ENCODE measurements around the gene CLNK.

Gene CLNK

DNA sequence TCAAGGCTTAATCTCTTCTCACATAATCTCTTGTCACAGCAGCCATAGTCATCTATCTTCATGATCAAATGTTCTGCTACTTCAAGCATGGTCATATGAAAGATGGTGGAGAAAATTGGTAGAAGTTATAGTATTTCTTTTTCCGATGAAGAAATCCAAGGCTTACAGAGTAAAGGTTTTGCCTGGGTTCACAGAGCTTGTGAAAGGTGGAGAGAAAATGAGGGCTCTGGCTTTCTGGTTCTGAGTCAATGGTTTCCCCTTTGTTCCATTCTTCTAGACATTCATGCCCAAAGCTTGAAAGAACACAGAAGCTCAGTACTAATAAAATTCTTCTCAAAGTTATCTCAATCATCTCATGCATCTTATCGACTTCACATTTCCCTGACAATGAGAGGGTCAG lies 36.1 kb downstream of the CLNK start:
- TF ChIP-seq, protein P1, sequence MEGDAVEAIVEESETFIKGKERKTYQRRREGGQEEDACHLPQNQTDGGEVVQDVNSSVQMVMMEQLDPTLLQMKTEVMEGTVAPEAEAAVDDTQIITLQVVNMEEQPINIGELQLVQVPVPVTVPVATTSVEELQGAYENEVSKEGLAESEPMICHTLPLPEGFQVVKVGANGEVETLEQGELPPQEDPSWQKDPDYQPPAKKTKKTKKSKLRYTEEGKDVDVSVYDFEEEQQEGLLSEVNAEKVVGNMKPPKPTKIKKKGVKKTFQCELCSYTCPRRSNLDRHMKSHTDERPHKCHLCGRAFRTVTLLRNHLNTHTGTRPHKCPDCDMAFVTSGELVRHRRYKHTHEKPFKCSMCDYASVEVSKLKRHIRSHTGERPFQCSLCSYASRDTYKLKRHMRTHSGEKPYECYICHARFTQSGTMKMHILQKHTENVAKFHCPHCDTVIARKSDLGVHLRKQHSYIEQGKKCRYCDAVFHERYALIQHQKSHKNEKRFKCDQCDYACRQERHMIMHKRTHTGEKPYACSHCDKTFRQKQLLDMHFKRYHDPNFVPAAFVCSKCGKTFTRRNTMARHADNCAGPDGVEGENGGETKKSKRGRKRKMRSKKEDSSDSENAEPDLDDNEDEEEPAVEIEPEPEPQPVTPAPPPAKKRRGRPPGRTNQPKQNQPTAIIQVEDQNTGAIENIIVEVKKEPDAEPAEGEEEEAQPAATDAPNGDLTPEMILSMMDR (conservative IDR thresholded peaks at IDR 0.05; ENCODE audit: low read depth, low read length): no peak
- DNase-seq (ENCODE audit: low read depth): no peak
- no peak overlapping the region for H3K4me3 ChIP-seq (ENCODE audit: low read length)

DNA sequence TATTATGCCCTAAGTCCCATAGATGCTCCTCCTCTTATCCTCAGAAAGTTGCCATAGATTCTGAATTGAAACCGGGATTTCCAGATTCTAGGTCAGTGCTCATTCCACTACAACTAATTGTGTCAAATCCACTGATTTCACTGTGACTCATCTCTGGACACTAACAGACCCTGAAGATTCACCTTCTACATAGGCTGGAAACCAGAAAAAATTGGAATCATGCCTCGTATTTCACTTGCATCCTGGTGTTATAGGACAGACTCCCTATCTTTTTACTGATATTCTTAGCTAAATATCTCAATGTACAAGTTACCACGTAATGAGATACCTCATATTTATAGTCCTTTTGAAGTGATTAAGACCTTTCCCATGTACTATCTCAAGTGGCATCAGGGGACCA lies 36.7 kb downstream of the CLNK start:
- no peak overlapping the region for H3K4me3 ChIP-seq (ENCODE audit: low read length)
- no peak for DNase-seq (ENCODE audit: low read depth)
- TF ChIP-seq, protein P1 (conservative IDR thresholded peaks at IDR 0.05; ENCODE audit: low read depth, low read length): no peak

DNA sequence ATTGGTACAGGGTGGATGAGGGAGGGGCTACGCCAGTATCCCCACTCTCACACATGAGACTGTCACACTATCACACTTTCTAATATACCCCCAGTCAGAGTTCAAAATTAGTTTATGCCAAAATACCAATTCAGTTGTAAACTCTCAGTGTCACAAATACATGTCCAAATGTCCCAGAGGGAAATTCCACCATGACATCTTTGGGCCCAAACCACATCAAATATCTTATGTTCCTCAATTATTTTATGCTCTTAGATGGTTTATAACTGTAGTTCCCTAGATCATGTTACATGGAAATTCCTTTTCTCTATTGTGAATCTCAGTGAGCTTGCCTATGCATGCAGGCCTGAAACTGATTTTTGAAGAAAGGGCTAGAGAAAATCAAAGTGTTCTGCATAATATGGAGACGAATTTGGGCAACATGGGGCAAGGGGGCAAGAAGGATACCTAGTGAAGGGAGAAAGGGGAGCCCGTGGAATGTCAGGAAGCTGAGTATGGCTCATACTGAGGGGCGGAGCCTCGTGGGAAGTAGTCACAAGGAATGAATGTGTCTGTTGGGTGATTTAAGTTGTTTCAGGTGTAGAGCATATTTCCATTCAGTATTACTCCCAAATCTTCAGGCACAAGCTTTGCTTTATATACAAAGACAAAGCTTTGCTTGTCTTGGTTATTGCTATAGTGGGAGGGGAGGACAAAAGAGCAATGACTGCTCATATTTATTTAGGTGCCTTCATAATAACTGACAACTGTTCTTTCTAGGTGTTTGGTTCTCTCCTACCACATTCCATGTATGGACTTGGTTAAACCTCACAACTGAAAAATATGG lies 40.8 kb downstream of the CLNK start:
- DNase-seq (ENCODE audit: low read depth): no peak
- H3K4me3 ChIP-seq (ENCODE audit: low read length): no peak overlapping the region
- TF ChIP-seq, protein P1 (conservative IDR thresholded peaks at IDR 0.05; ENCODE audit: low read depth, low read length): no peak

DNA sequence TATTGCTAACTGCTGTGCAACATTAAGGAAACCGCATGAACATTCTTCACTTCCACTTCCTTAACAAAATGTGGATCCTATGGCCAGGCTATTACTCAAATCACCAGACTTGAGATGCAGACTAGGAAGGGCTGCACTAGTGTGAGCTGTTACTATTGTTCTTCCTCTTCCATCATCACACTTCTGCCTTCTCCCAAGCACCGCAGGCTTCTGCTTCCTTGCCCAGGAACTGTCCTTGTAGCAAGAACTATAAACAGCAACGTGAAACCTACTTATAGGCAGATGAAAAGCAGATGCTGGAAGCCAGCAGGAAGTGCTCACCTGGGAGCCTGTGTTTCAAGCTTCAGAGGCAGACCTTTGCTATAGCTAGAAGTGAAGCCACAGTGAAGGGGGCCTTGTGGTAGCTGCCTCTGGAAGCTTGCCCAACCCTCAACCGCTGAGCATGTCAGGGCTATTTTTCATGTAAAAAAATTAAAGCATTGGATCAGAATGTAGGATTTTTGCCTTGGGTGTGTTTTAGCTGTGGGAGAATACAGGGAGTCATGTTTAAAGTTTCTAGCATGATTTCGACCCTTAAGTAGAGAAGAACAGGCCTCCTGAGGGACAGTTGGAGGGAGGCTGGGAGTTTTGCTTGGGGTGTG lies 43.9 kb downstream of the CLNK start:
- DNase-seq (ENCODE audit: low read depth): no peak
- TF ChIP-seq, protein P1 (conservative IDR thresholded peaks at IDR 0.05; ENCODE audit: low read depth, low read length): no peak
- no peak overlapping the region for H3K4me3 ChIP-seq (ENCODE audit: low read length)

DNA sequence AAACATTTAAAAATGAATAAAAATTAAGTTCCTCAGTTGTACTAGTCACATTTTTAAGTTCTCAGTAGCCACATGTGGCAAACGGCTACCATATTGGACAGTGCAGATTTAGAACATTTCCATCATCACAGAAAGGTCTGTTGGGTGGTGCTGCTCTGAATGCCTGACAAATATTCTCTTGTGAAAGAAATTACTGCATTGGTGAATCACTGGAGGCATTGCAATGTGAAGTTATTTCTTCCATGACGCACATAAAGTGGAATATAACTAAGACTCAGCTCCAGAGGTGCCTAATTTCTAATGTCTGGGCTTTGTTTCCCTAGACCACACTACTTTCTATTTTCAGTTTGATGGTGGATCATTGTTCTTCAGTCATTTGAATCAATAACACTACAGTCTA lies 44.9 kb downstream of the CLNK start:
- TF ChIP-seq, protein P1 (conservative IDR thresholded peaks at IDR 0.05; ENCODE audit: low read depth, low read length): no peak
- no peak for DNase-seq (ENCODE audit: low read depth)
- H3K4me3 ChIP-seq (ENCODE audit: low read length): no peak overlapping the region

DNA sequence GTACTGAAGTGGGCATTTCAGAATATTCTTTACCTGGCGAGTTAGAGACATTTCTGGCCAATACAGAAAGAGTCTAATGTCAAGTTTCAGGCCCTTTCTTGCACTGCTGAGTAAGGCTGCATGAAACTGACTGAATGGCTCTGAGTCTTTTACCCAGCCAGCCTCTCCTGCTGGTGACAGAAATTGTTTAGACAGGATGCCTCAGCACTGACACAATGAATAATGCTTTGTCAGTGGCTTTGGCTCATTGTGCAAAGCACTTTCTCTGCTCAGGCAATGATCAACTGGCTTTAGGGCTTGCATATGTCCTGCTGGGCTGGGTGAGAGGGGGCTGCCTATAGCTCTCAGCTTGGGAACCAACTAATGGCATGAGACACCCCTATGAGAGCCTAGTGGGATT lies 45.5 kb downstream of the CLNK start:
- DNase-seq (ENCODE audit: low read depth): no peak
- H3K4me3 ChIP-seq (ENCODE audit: low read length): no peak overlapping the region
- TF ChIP-seq, protein P1 (conservative IDR thresholded peaks at IDR 0.05; ENCODE audit: low read depth, low read length): no peak

DNA sequence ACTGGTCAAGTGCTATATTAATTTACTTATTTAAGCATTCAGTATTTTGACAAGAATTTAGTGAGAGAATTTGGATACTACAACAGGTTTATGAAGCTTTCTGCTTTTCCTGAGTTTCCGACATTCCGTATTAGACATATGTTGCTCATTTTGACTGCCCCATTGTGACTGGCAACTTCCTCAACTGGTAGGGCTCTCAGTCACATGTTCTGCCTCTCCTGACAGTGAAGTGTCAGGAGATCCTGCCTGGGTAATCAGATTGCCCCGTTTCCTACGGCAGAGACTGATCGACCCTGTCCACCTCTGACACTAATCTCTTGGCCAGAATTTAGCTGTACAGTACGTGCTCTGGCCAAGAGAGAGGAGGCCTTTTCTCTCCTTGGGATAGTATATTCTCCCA lies 49.5 kb downstream of the CLNK start:
- no peak overlapping the region for H3K4me3 ChIP-seq (ENCODE audit: low read length)
- no peak for DNase-seq (ENCODE audit: low read depth)
- TF ChIP-seq, protein P1 (conservative IDR thresholded peaks at IDR 0.05; ENCODE audit: low read depth, low read length): no peak
